ENCODE results near the gene SMIM3. TPM values are rescaled to one million over a fixed set of nuclear protein-coding genes. Genes with fewer than 3 reads are reported as not detected.

SMIM3 gene
- total and polyA plus RNA-seq, 2 of the 13 experiments (the other 11 are each of a cell fraction or from before 2014, with no cell fraction given): 11.6 to 96.7 TPM

DNA sequence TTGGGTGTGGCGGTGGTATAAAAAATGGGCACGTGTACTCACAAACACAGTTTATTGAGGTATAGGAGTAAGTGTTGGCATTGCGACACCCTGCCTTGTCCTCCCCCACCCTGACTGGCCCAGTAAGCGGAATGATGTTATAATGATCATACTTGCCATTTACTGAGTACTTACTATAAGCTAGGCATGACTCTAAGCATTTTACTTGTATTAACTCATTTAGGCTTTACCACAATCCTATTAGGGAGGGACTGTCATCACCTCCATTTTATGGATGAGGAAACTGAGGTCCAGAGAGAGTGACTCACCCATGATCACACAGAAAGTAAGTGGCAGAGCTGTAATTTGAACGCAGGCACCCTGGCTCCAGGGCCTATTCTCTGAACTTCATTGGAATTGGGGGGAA, 2.3 kb downstream of the SMIM3 start (continued):
- TF ChIP-seq ZMYM3 (CRISPR knock-in tag; IDR thresholded peaks at IDR 0.05) (0 out of 2 replicates have a peak, but pooled peaks have one; percentile 58), ZNF629 (CRISPR knock-in tag; conservative IDR thresholded peaks at IDR 0.05) (peak; percentile 92), ZBTB34 (CRISPR knock-in tag; IDR thresholded peaks at IDR 0.05) (no peak), STAT5B (CRISPR knock-in tag; IDR thresholded peaks at IDR 0.05) (no peak), ARHGAP35 (CRISPR knock-in tag; IDR thresholded peaks at IDR 0.05; ENCODE audit: borderline replicate concordance) (no peak), ZNF343 (CRISPR knock-in tag; IDR thresholded peaks at IDR 0.05) (no peak), ZNF281 (CRISPR knock-in tag; IDR thresholded peaks at IDR 0.05; ENCODE audit: borderline replicate concordance) (peak; percentile 13; the same call in 1 of the 2 replicates), ZNF10 (CRISPR knock-in tag; IDR thresholded peaks at IDR 0.05; ENCODE audit: borderline replicate concordance, low read depth) (no peak)
- TF ChIP-seq, protein P1, sequence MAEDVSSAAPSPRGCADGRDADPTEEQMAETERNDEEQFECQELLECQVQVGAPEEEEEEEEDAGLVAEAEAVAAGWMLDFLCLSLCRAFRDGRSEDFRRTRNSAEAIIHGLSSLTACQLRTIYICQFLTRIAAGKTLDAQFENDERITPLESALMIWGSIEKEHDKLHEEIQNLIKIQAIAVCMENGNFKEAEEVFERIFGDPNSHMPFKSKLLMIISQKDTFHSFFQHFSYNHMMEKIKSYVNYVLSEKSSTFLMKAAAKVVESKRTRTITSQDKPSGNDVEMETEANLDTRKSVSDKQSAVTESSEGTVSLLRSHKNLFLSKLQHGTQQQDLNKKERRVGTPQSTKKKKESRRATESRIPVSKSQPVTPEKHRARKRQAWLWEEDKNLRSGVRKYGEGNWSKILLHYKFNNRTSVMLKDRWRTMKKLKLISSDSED (CRISPR knock-in tag; IDR thresholded peaks at IDR 0.05): no peak

Data from HepG2 (cell line).